GM12878 (cell line): Measurements from ENCODE around the gene KLHL36. TPM values are rescaled to one million over a fixed set of nuclear protein-coding genes. Genes with fewer than 3 reads are reported as not detected.

Experiments used
- ATF2 ChIP-seq: IDR thresholded peaks from 2 replicates; pipeline ENCODE4 v1.6.1; 2012; ENCODE audit warnings: low read length, inconsistent platforms
- BMI1 ChIP-seq: fragments of 450-650 bp; IDR thresholded peaks from 2 replicates; pipeline ENCODE4 v1.6.1; 2016; ENCODE audit warnings: mild to moderate bottlenecking, moderate library complexity, borderline replicate concordance
- CBFB ChIP-seq: IDR thresholded peaks from 2 replicates; pipeline ENCODE4 v1.6.1; 2016; ENCODE audit warnings: antibody characterized with exemption, low read depth
- CBX5 ChIP-seq: sonication (generic); IDR thresholded peaks from 2 replicates; pipeline ENCODE4 v1.6.1; 2016; ENCODE audit warnings: low read depth, moderate library complexity, mild to moderate bottlenecking, inconsistent platforms
- CEBPZ ChIP-seq: fragments of 150-350 bp; IDR thresholded peaks from 2 replicates; pipeline ENCODE4 v1.6.1; 2016; ENCODE audit warnings: low read depth, low read length
- EP300 ChIP-seq, 2 experiments: fragments of 150-350 bp in 1 of 2; IDR thresholded peaks; 2 replicates each; pipeline ENCODE4 v1.6.1; 2011 to 2012; ENCODE audit warnings: low read depth in 2 of 2, low read length in 2 of 2, borderline replicate concordance in 1 of 2, improper control_type of control experiment in 1 of 2, inconsistent platforms in 1 of 2; ENCODE audit not compliant: control insufficient read depth in 1 of 2
- IKZF1 ChIP-seq: fragments of 450-650 bp; conservative IDR thresholded peaks from 2 replicates; pipeline ENCODE4 v1.6.1; 2017; ENCODE audit warnings: antibody characterized with exemption, mild to moderate bottlenecking
- JUNB ChIP-seq: IDR thresholded peaks from 2 replicates; pipeline ENCODE4 v1.6.1; 2016; ENCODE audit warnings: antibody characterized with exemption, mild to moderate bottlenecking
- KDM1A ChIP-seq: fragments of 200-600 bp; sonication (generic); IDR thresholded peaks from 2 replicates; pipeline ENCODE4 v1.6.1; 2016; ENCODE audit warnings: borderline replicate concordance
- KLF5 ChIP-seq: fragments of 450-650 bp; IDR thresholded peaks from 2 replicates; pipeline ENCODE4 v1.6.1; 2014; ENCODE audit warnings: mild to moderate bottlenecking; ENCODE audit not compliant: partially characterized antibody
- MTA3 ChIP-seq: IDR thresholded peaks from 2 replicates; pipeline ENCODE4 v1.6.1; 2012; ENCODE audit warnings: low read length, inconsistent platforms, borderline replicate concordance
- NR2C2 ChIP-seq: IDR thresholded peaks from 2 replicates; pipeline ENCODE4 v1.6.1; 2011; ENCODE audit warnings: borderline replicate concordance, low read depth; ENCODE audit not compliant: control insufficient read depth, insufficient read length
- PAX8 ChIP-seq: fragments of 450-650 bp; IDR thresholded peaks from 2 replicates; pipeline ENCODE4 v1.6.1; 2017; ENCODE audit warnings: mild to moderate bottlenecking, moderate library complexity
- PML ChIP-seq: IDR thresholded peaks from 2 replicates; pipeline ENCODE4 v1.6.1; 2012; ENCODE audit warnings: low read length, inconsistent platforms
- POLR2AphosphoS5 ChIP-seq: IDR thresholded peaks from 2 replicates; pipeline ENCODE4 v1.6.1; 2011; ENCODE audit warnings: mild to moderate bottlenecking, low read length, inconsistent platforms
- RELA ChIP-seq: fragments of 450-650 bp; IDR thresholded peaks from 2 replicates; pipeline ENCODE4 v1.8.0; 2014; ENCODE audit warnings: borderline replicate concordance; ENCODE audit not compliant: partially characterized antibody
- RUNX3 ChIP-seq: IDR thresholded peaks from 2 replicates; pipeline ENCODE4 v1.6.1; 2012; ENCODE audit warnings: low read length, inconsistent platforms
- SIN3A ChIP-seq: IDR thresholded peaks from 2 replicates; pipeline ENCODE4 v1.6.1; 2012; ENCODE audit warnings: low read depth, low read length, improper control_type of control experiment
- SMARCA5 ChIP-seq: fragments of 450-650 bp; IDR thresholded peaks from 2 replicates; pipeline ENCODE4 v1.6.1; 2017; ENCODE audit warnings: mild to moderate bottlenecking
- STAT1 ChIP-seq: fragments of 450-650 bp; conservative IDR thresholded peaks from 2 replicates; pipeline ENCODE4 v1.6.1; 2014; ENCODE audit warnings: antibody characterized with exemption, mild to moderate bottlenecking
- TCF12 ChIP-seq: IDR thresholded peaks from 2 replicates; pipeline ENCODE4 v1.6.1; 2011; ENCODE audit warnings: low read depth, mild to moderate bottlenecking, low read length
- ZNF207 ChIP-seq: fragments of 450-650 bp; IDR thresholded peaks from 2 replicates; pipeline ENCODE4 v1.6.1; 2014; ENCODE audit warnings: antibody characterized with exemption, mild to moderate bottlenecking, borderline replicate concordance
- polyA plus RNA-seq, 11 experiments: library from polyadenylated mRNA; depleted of rRNA in 4 of 11; unstranded in 6 of 11; stranded (reverse) in 5 of 11; fragments of >200 nt; fragmentation: Nextera tagmentation in 4 of 11; fragmentation: Illumina TruSeq in 1 of 11; extraction: Ambion mirVana in 4 of 11; extraction: Trizol in 1 of 11; gene quantifications; 1 replicate in 1 of 11; 2 replicates in 10 of 11; pipeline versions ENCODE4 v1.2.1 to v1.2.3, GENCODE V29; 2011 to 2016; ENCODE audit warnings: inconsistent platforms in 2 of 11, missing spikeins in 2 of 11, low read depth in 1 of 11
- total RNA-seq, 4 experiments: library from RNA; depleted of rRNA in 3 of 4; stranded (reverse); fragments of >200 nt in 3 of 4; fragmentation: Illumina TruSeq in 1 of 4; extraction: Trizol in 1 of 4; gene quantifications; 2 replicates each; pipeline versions ENCODE4 v1.2.1 to v1.2.3, GENCODE V29; 2013 to 2021
- TF ChIP-seq, protein P1 (sequence below): fragments of 150-350 bp; IDR thresholded peaks from 2 replicates; pipeline ENCODE4 v1.6.1; 2014; ENCODE audit warnings: mild to moderate bottlenecking, low read depth, low read length

KLHL36 gene
- total and polyA plus RNA-seq, 10 of the 15 experiments (the other 5 are each of a cell fraction or from before 2014, with no cell fraction given), result 2.6 to 45.3 (median 16.8) TPM

DNA sequence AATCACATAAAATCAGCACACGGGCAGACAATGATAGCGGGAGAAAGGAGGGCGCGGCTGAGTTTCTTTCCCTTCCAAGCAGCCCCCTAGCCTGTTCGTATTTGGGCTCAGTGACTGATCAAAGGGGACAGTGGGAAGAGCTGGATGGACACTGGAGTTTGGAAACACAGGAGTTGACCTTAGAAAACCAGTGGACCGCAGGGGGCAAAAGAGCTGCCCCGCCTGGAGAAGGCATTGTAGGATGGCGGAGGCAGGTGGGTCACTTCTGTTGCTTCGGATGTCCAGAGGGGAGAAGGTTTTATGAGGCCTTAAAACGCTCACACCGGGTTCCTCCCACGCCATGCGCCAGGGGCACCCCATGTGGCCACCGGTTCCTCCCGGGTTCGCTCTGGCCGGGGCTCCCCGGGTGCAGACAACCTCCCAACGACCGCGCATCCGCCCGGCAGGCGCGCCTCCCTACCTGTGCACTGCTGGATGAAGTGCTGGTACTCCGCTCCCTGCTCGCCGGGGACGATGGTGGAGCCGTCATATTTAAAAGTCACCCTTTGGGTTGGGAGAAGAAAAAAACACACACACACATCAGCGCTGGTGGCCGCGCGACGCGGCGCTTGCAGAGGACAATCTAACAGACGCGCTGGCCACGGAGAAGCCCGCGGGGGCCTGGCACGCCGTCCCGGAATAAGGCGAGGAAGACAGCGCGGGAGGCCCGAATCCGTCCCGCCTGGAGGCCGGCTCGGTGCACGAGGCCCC, 31.1 kb upstream of the KLHL36 start (continued):
- TF ChIP-seq ATF2 (no peak), ZNF207 (no peak), SMARCA5 (no peak), EP300 (IDR thresholded peaks at IDR 0.05; ENCODE audit: borderline replicate concordance in 1 of 2, control insufficient read depth in 1 of 2, low read depth in 2 of 2, low read length in 2 of 2) (no peak), SIN3A (no peak), KDM1A (no peak), CBX5 (0 out of 2 replicates have a peak, but pooled peaks have one; percentile 36), PML (0 out of 2 replicates have a peak, but pooled peaks have one; percentile 43), IKZF1 (no peak), NR2C2 (no peak), KLF5 (no peak), BMI1 (no peak), MTA3 (no peak), POLR2AphosphoS5 (peak; percentile 39; the same call in 1 of the 2 replicates), PAX8 (no peak), JUNB (no peak), CBFB (0 out of 2 replicates have a peak, but pooled peaks have one; percentile 17), STAT1 (no peak), CEBPZ (no peak), TCF12 (no peak), RUNX3 (0 out of 2 replicates have a peak, but pooled peaks have one; percentile 2), RELA (no peak)
- TF ChIP-seq, protein P1, sequence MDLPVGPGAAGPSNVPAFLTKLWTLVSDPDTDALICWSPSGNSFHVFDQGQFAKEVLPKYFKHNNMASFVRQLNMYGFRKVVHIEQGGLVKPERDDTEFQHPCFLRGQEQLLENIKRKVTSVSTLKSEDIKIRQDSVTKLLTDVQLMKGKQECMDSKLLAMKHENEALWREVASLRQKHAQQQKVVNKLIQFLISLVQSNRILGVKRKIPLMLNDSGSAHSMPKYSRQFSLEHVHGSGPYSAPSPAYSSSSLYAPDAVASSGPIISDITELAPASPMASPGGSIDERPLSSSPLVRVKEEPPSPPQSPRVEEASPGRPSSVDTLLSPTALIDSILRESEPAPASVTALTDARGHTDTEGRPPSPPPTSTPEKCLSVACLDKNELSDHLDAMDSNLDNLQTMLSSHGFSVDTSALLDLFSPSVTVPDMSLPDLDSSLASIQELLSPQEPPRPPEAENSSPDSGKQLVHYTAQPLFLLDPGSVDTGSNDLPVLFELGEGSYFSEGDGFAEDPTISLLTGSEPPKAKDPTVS, result no peak
